Measurements from ENCODE around the gene TGM5. TPM values are rescaled to one million over a fixed set of nuclear protein-coding genes. Genes with fewer than 3 reads are reported as not detected.

TGM5 gene
- total and polyA plus RNA-seq, 2 experiments from 2014 or later, result not detected

- Mint-ChIP-seq H3K27me3 (ENCODE audit: insufficient read depth, low read depth, poor library complexity) (peaks cover 14% of the 10 kb centered on the region), H3K4me1 (peaks cover 11% of the 10 kb centered on the region), H3K36me3 (ENCODE audit: low read depth) (no peaks in the 10 kb centered on the region), H3K4me3 (no peak overlapping the region), H3K9me3 (no peaks in the 10 kb centered on the region), H3K27ac (no peak overlapping the region)
- H3F3A ChIP-seq (replicated peaks; ENCODE audit: low read depth), result no peaks in the 10 kb centered on the region
- no peak overlapping the region for H3K4me2 ChIP-seq
- no peaks in the 10 kb centered on the region for H3K9me2 ChIP-seq (ENCODE audit: insufficient read depth)
- no peak overlapping the region for H3K4me3 ChIP-seq
- no peak overlapping the region for H2AFZ ChIP-seq
- no peaks in the 10 kb centered on the region for H3K79me2 ChIP-seq (replicated peaks; ENCODE audit: insufficient read depth)
- no peaks in the 10 kb centered on the region for H3K27me3 ChIP-seq (ENCODE audit: insufficient read depth)
- TF ChIP-seq STAT1 (IDR thresholded peaks at IDR 0.05; ENCODE audit: unreplicated experiment), result no peak
- no peak for TF ChIP-seq ZNF331 (CRISPR knock-in tag; IDR thresholded peaks at IDR 0.05; ENCODE audit: low read depth)
- no peak for TF ChIP-seq EZH2 (IDR thresholded peaks at IDR 0.05; ENCODE audit: low read depth, unreplicated experiment)
- TF ChIP-seq CTCF (conservative IDR thresholded peaks at IDR 0.05; ENCODE audit: low read depth in 2 of 2), result no peak
- no peak for TF ChIP-seq JUNB (IDR thresholded peaks at IDR 0.05; ENCODE audit: unreplicated experiment)
- TF ChIP-seq ZNF114 (CRISPR knock-in tag; IDR thresholded peaks at IDR 0.05), result no peak
- H3K4me1 ChIP-seq (ENCODE audit: insufficient read depth), result no peaks in the 10 kb centered on the region
- DNase-seq (ENCODE audit: low spot score), result no peak
- H4K20me1 ChIP-seq (replicated peaks; ENCODE audit: insufficient read depth), result no peaks in the 10 kb centered on the region
- no peaks in the 10 kb centered on the region for H3K36me3 ChIP-seq (ENCODE audit: insufficient read depth)
- no peak overlapping the region for H3K27ac ChIP-seq (ENCODE audit: low read depth)
- ATAC-seq, result no peak
These were observed 59.7 kb downstream of the TGM5 start for GRCh38 chr15:43207024-43207423.

GRCh38 chr15:43206054-43206453 is 60.7 kb downstream of the TGM5 start:
- peaks cover 14% of the 10 kb centered on the region for H3K27me3 Mint-ChIP-seq (ENCODE audit: insufficient read depth, low read depth, poor library complexity)
- no peaks in the 10 kb centered on the region for H3K36me3 ChIP-seq (ENCODE audit: insufficient read depth)
- no peak overlapping the region for H3K4me3 Mint-ChIP-seq
- H3K4me2 ChIP-seq, result no peak overlapping the region
- H3K27ac Mint-ChIP-seq, result no peak overlapping the region
- no peaks in the 10 kb centered on the region for H3K9me2 ChIP-seq (ENCODE audit: insufficient read depth)
- ATAC-seq (no peak), DNase-seq (ENCODE audit: low spot score) (no peak)
- H3K9me3 Mint-ChIP-seq, result no peaks in the 10 kb centered on the region
- H3K4me1 Mint-ChIP-seq, result peaks cover 11% of the 10 kb centered on the region
- H3K4me3 ChIP-seq, result no peak overlapping the region
- no peaks in the 10 kb centered on the region for H3F3A ChIP-seq (replicated peaks; ENCODE audit: low read depth)
- no peaks in the 10 kb centered on the region for H4K20me1 ChIP-seq (replicated peaks; ENCODE audit: insufficient read depth)
- no peaks in the 10 kb centered on the region for H3K4me1 ChIP-seq (ENCODE audit: insufficient read depth)
- no peaks in the 10 kb centered on the region for H3K36me3 Mint-ChIP-seq (ENCODE audit: low read depth)
- no peaks in the 10 kb centered on the region for H3K79me2 ChIP-seq (replicated peaks; ENCODE audit: insufficient read depth)
- no peaks in the 10 kb centered on the region for H3K27me3 ChIP-seq (ENCODE audit: insufficient read depth)
- H3K27ac ChIP-seq (ENCODE audit: low read depth), result no peak overlapping the region
- H2AFZ ChIP-seq, result no peak overlapping the region
- no peak for TF ChIP-seq JUNB (IDR thresholded peaks at IDR 0.05; ENCODE audit: unreplicated experiment)
- TF ChIP-seq EZH2 (IDR thresholded peaks at IDR 0.05; ENCODE audit: low read depth, unreplicated experiment), result no peak
- TF ChIP-seq CTCF (conservative IDR thresholded peaks at IDR 0.05; ENCODE audit: low read depth in 2 of 2), result no peak
- no peak for TF ChIP-seq STAT1 (IDR thresholded peaks at IDR 0.05; ENCODE audit: unreplicated experiment)
- no peak for TF ChIP-seq ZNF331 (CRISPR knock-in tag; IDR thresholded peaks at IDR 0.05; ENCODE audit: low read depth)
- no peak for TF ChIP-seq ZNF114 (CRISPR knock-in tag; IDR thresholded peaks at IDR 0.05)
- TF ChIP-seq, protein P1, sequence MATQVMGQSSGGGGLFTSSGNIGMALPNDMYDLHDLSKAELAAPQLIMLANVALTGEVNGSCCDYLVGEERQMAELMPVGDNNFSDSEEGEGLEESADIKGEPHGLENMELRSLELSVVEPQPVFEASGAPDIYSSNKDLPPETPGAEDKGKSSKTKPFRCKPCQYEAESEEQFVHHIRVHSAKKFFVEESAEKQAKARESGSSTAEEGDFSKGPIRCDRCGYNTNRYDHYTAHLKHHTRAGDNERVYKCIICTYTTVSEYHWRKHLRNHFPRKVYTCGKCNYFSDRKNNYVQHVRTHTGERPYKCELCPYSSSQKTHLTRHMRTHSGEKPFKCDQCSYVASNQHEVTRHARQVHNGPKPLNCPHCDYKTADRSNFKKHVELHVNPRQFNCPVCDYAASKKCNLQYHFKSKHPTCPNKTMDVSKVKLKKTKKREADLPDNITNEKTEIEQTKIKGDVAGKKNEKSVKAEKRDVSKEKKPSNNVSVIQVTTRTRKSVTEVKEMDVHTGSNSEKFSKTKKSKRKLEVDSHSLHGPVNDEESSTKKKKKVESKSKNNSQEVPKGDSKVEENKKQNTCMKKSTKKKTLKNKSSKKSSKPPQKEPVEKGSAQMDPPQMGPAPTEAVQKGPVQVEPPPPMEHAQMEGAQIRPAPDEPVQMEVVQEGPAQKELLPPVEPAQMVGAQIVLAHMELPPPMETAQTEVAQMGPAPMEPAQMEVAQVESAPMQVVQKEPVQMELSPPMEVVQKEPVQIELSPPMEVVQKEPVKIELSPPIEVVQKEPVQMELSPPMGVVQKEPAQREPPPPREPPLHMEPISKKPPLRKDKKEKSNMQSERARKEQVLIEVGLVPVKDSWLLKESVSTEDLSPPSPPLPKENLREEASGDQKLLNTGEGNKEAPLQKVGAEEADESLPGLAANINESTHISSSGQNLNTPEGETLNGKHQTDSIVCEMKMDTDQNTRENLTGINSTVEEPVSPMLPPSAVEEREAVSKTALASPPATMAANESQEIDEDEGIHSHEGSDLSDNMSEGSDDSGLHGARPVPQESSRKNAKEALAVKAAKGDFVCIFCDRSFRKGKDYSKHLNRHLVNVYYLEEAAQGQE (IDR thresholded peaks at IDR 0.05; ENCODE audit: unreplicated experiment), result no peak
- no peak for TF ChIP-seq POLR2AphosphoS5 (IDR thresholded peaks at IDR 0.05; ENCODE audit: low read depth)
- TF ChIP-seq CREB1 (CRISPR knock-in tag; IDR thresholded peaks at IDR 0.05; ENCODE audit: low read depth), result no peak
- no peak for TF ChIP-seq NANOG (IDR thresholded peaks at IDR 0.05; ENCODE audit: borderline replicate concordance)
- no peak for TF ChIP-seq ETS1 (IDR thresholded peaks at IDR 0.05)
- TF ChIP-seq EZH2phosphoT487 (IDR thresholded peaks at IDR 0.05; ENCODE audit: unreplicated experiment), result no peak
